ENCODE measurements around the gene CALCOCO2.
A peak's percentile ranks its signal among the peaks of the same experiment; 100 is the strongest.
"Not testable (repeated sequence)": the region's sequence is repeated elsewhere in the genome, so short reads cannot be mapped to it uniquely, and the experiment has no call there.

CALCOCO2 gene

GRCh38 chr17:48830840-48831548, at the start of gene CALCOCO2:
CALCOCO2 (plus strand) TSS chr17:48831035; CDS start chr17:48841708, 10,673 bp downstream.
- DNase-seq = peak; percentile 96

DNA sequence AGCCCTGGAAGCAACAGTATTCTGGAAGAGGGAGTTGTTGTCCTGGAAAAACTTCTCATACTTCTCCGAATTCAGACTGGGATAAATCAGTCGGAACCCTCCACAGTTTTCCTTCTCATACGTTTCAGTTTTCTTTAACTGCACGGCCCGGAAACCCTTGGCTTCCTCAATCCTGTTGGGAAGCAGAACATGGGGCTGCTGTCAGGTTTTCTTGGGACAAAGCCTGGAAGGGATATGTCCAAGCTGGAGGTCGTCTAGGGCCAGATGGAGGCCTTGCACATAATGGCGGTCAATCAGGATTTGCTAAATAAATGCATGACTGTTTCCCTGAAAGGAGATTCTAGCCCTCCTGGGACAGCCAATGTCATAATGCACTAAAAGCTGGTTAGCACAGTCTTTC, 43.0 kb upstream of the CALCOCO2 start:
- no peak for DNase-seq

GRCh38 chr17:48790607-48791127, 40.2 kb upstream of the CALCOCO2 start:
- no peak for DNase-seq

GRCh38 chr17:48791128-48792032, 39.5 kb upstream of the CALCOCO2 start:
- peak; percentile 76 for DNase-seq

GRCh38 chr17:48792033-48792798, 38.6 kb upstream of the CALCOCO2 start:
- DNase-seq = no peak

DNA sequence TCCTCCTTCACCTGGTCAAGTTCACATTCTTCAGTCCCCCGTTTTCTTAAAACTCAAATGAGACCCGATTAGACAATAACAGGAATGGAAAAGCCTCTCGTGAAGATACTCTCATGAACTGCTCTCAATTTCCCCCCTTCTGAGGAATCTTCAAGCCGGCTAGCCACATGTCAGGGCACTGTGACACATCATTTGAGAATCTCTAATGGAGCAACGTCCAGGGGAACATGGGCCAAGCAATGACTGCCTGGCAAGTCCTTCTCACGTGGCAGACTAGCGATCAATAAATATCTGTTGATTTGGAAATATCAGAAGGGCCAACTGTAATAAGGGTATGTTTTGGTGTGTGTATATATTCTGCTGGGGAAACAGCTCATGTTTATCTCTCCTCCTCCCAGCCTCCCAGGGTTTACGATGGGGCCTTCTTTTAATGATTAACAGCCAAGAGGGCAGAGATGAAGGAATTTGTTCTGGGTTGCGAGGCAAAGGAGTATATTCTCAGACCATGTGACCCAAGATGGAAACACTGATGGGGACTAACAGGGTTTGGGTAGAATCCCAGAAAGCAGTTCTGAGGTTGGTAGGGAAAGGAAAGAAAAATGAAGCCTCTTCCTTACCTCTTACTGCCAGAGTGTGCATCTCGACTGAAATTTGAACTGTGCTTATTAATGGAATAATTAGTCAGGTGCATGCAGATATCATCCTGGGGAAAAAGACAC, 35.2 kb upstream of the CALCOCO2 start:
- DNase-seq = no peak

- DNase-seq = not testable (repeated sequence)
Measured at GRCh38 chr17:48796163-48796522, 34.7 kb upstream of the CALCOCO2 start.

DNA sequence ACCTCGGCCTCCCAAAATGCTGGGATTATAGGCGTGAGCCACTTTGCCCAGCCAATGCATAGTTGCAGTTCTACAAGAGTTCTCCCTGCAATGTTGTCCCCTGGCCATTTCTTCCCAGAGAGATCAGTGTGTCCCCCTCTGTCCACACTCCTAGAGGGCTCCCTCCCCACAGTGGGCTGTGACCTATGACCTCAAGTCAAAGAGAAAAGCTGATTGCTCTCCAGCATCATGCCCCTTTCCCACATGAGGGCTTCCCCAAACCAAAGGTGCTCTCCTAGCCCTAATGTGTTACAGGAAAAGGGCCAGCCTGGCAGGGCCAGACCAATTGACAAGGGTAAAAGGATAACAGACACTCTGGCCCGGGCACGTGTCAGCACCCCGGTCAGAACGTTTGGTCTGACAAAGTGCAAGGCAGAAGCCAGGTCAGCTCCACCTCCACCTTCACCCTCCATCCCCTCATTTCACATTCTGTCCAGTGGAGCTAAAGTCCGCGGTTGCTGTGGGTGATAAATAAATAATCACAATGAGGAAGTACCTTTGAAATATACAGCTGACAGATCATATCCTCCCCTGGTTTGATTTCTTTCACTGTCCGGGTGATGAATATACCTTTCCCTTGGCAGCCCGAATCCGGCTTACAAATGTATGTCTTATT, 31.6 kb upstream of the CALCOCO2 start:
- DNase-seq = no peak

DNA sequence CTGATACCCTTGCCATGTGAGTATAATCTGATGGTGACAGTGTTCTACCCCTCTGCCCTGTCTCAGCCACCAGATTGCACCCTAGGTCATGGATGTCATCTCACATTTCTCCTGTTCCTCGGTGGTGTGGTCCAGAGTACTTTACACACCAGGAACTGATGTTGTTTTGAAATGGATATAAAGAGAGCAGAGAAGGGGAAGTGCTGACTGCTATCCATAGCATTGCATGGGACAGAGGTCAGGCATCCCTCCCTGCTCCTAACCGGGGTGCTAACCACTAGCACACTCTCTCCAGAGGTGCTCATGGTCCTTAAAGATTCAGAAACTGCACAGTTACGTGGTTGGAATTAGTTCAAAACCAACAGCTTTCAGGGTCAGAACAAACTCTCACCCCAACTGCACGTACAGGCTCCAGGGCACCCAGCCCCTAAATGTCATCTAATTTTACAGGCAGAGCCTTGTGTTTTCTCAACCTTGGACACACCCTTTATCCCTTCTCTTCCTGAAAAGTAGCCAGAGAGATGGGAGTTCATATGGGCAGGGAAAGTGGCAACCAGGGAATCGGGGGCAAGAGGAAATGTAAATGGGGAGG, 30.1 kb upstream of the CALCOCO2 start:
- no peak for DNase-seq

GRCh38 chr17:48804936-48805411, 25.9 kb upstream of the CALCOCO2 start:
- peak; percentile 67 for DNase-seq

DNA sequence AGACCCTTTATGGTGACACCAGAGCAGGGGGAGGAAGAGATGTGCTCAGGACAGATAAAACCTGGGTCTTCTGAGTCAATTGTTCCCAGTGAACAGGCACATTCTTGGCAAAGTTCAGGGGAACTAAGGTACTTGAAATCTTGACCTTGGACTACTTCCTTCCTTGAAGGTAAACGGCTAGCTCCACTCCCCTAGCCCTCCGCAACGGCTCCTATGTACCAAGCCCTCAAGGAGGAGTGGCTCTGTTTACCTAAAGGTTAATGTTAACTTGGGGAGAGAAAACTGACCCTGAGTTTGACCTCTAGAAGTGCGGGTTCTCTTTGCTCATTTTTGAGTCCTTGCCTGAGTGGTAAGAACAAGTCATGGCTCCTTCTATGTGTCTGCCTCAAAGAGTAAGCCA, 21.7 kb upstream of the CALCOCO2 start:
- DNase-seq = no peak

DNA sequence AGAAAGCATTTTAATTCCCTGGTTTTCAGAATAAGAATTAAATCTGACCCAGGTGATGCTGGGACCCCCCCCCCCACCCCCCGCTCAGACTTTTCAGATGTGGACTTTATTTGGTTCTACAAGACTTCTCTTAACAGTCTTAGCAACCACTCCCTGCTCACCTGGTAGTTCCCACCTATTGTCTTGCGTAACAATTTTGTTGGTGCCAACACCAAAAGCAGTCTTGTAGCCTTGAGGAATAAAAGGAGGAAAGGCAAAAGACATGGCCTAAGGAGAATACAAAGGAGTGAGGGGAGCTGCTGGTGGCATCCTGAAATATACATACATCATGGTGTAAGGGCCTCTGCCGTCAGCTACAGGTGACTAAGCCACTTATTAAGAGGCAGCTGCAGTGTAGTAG, 18.8 kb upstream of the CALCOCO2 start:
- no peak for DNase-seq

- peak; percentile 50 for DNase-seq
Measured at GRCh38 chr17:48814504-48814903, 16.3 kb upstream of the CALCOCO2 start.

GRCh38 chr17:48815311-48815710, 15.5 kb upstream of the CALCOCO2 start:
- DNase-seq = no peak

DNA sequence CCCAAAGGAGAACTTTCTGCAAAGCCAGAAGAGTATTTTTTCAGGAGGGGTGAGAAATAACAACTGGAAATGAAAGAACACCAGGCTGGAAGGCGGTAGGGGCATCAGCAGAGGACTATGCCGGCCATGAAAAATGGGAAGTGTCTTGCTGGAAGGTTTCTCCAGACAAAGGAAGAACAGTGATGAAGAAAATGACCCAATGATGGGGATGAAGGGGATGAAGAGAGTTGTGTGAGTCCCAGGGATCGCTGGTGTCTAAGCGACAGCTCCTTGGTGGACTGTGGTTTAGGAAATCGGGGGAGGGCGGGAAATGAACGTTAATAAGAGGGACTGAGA, 14.4 kb upstream of the CALCOCO2 start:
- no peak for DNase-seq

DNA sequence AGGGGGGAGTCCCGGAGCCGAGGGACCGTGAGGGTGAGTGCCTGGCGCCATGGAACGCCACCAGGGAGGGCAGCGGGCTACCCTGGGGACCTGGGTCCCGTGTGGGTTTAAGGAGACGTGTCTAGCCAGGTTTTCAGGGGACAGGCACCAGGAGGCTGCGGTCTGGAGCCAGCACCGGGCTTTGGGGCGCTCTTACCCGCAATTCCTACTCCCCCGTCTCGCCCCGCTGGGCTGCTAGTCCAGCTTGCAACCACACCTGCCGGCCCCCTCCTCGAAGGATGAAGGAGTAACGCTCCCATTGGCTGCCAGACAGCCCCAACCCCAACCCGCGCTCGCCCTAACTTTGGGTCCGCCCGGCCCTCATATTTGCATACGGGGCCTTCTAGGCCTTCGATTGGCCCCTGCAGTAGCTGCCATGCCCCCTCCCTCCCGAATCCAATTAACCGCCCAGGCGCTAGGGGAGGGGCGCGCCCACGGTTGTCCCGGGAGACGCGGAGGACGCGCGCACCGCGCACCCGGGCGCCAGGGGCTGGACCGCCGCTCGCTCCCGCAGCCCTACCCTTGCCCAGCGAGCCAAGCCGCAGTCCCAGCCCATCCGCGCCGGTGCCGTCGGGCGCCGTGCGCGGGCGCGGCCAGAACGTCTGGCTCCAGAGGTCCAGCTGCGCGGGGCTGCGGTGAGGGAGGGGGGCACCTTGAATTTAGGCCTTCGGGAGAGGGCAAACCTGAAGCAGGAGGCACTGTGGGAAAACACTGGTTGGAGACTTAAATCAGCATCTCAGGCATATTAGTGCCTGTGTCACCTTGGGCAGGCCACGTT, 13.9 kb upstream of the CALCOCO2 start, which contains the start of gene TTLL6:
Gene TTLL6 (minus strand): TSS at position 456 of the 817 bp plus-strand sequence. CDS start 157 bp downstream, at position 299.
- DNase-seq = peak; percentile 99

GRCh38 chr17:48818361-48818841, 12.4 kb upstream of the CALCOCO2 start:
- DNase-seq = no peak

DNA sequence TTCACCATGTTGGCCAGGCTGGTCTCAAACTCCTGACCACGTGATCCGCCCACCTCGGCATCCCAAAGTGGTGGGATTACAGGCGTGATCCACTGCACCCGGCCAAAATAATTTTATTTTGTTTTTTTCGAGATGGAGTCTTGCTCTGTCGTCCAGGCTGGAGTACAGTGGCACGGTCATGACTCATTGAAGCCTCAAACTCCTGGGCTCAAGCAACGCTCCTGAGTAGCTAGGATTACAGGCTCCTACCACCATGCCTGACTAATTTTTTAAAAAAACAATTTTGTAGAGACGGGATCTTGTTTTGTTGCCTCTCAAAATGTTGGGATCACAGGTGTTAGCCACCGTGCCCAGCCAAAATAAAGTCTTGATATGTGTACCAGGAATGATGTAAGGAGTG, 11.4 kb upstream of the CALCOCO2 start:
- DNase-seq = no peak

- DNase-seq = not testable (repeated sequence)
Measured at GRCh38 chr17:48820936-48821335, 9.9 kb upstream of the CALCOCO2 start.

All from NCI-H774 (cell line).